Measurements from ENCODE around the gene JAGN1.
"Not testable (repeated sequence)": the region's sequence is repeated elsewhere in the genome, so short reads cannot be mapped to it uniquely, and the experiment has no call there.

GRCh38 chr3:9872067-9872466, 18.3 kb upstream of the JAGN1 start:
- TF ChIP-seq SIN3A (IDR thresholded peaks at IDR 0.05; ENCODE audit: borderline replicate concordance, insufficient read depth, low read depth, low read length); CTCF (IDR thresholded peaks at IDR 0.05); POLR2AphosphoS5 (IDR thresholded peaks at IDR 0.05; ENCODE audit: low read depth, low read length); REST (IDR thresholded peaks at IDR 0.05; ENCODE audit: insufficient read depth in 1 of 2, low read depth in 2 of 2, low read length in 1 of 2): not testable (repeated sequence)
